Activated CD4-positive, alpha-beta T cell treated with anti-CD3 and anti-CD28 coated beads for 36 hours (primary cell): Measurements from ENCODE around the gene LPAR1. TPM values are rescaled to one million over a fixed set of nuclear protein-coding genes. Genes with fewer than 3 reads are reported as not detected.

Experiments
- ATAC-seq: fragments of 200-7000 bp; cut with Tn5 transposase; one replicate; pipeline ENCODE4 v1.10.0; 2021; ENCODE audit warnings: mild to moderate bottlenecking, moderate library complexity
- CTCF ChIA-PET: fragments of 350-600 bp; sonication (Branson Sonifier 250); formaldehyde crosslinking; loops from one replicate; lab custom pipeline; 2021; ENCODE audit warnings: antibody characterized with exemption; lab: Charles Lee
- POLR2A ChIA-PET: fragments of 350-600 bp; sonication (Branson Sonifier 250); formaldehyde crosslinking; loops from one replicate; lab custom pipeline; 2021; ENCODE audit warnings: antibody characterized with exemption, inconsistent platforms; lab: Charles Lee
- DNase-seq: peaks from one replicate; pipeline ENCODE4 v3.0.0-alpha.2; 2020
- H3K27ac Mint-ChIP-seq: one replicate; pipeline ENCODE4 v1.8.0; 2021; ENCODE audit warnings: mixed read lengths
- H3K27me3 Mint-ChIP-seq: one replicate; pipeline ENCODE4 v1.8.0; 2021; ENCODE audit warnings: mixed read lengths
- H3K36me3 Mint-ChIP-seq: one replicate; pipeline ENCODE4 v1.8.0; 2021; ENCODE audit warnings: low read depth, mixed read lengths
- H3K4me1 Mint-ChIP-seq: one replicate; pipeline ENCODE4 v1.8.0; 2021; ENCODE audit warnings: mixed read lengths
- H3K4me3 Mint-ChIP-seq: one replicate; pipeline ENCODE4 v1.8.0; 2021; ENCODE audit warnings: mild to moderate bottlenecking, moderate library complexity, mixed read lengths
- H3K9me3 Mint-ChIP-seq: one replicate; pipeline ENCODE4 v1.8.0; 2021; ENCODE audit warnings: low read depth, mixed read lengths
- intact Hi-C, 2 experiments: fragments of 100-400 bp; cut with DNase I in 1 of 2; cut with micrococcal nuclease in 1 of 2; formaldehyde crosslinking; loops; one replicate each; pipeline versions ENCODE4 v1.14.2 to v1.15.1; 2022 to 2024; cut with DNase I, micrococcal nuclease
- total RNA-seq, 2 experiments: library from RNA; stranded (reverse); gene quantifications; one replicate each; pipeline ENCODE4 v1.2.3, GENCODE V29; 2021

LPAR1 gene
- total RNA-seq, 2 experiments from 2014 or later: not detected

DNA sequence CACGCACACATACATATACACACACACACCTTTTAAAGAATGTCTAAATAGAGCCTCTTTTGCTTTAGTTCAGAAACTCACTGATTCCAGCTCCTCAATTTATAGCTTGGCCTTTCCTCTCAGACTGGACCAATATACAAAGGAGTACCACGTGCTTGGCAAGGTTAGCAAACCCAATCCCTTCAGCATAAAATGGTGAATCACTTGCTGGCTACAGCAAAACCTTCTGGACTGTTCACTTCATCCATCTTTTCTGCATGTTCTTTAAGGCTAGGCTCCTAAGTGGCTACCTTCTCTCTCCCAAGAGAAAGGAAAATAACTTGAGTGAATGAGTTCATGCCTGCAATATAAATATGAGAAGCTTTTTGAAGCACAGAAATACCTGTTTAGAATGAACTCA is 109.7 kb downstream of the LPAR1 start:
- Mint-ChIP-seq H3K9me3 (no peaks in the 10 kb centered on the region), H3K4me1 (no peaks in the 10 kb centered on the region), H3K27me3 (no peaks in the 10 kb centered on the region), H3K4me3 (no peak overlapping the region), H3K27ac (no peak overlapping the region), H3K36me3 (no peaks in the 10 kb centered on the region)
- ATAC-seq (no peak), DNase-seq (no peak)
- ChIA-PET POLR2A (no interaction called here), CTCF (no interaction called here)
- intact Hi-C loops: no loop called here

DNA sequence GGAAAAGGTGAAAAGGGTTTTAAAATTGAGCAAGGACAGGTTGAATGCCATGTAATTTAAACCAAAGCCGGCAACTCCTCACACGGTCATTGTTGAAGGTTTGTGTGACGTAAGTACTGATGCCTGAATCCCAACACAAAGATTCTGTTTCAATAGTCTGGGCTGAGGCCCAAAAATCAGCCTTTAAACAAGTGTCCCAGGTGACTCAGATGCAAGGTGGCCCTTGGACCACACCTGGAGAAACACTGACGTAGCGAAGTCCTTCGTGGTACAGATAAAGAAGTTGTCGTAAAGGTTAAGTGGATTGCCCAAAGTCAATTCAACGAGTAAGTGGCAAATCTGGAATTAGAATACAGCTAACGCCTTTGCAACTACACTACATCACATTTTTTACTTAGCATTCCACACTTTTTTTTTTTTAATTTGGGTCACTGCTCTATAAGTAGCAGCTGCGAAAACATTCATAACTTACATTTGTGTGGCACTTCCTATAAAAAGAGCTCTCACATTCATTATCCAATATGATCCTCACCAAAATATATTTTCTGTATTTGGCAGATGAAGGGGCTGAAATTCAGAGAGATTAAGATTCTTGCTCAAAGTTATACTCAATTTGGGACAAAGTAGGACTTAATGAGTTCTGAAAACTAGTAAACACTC is 111.3 kb downstream of the LPAR1 start:
- H3K27ac Mint-ChIP-seq: no peak overlapping the region
- ChIA-PET CTCF (no interaction called here), POLR2A (no interaction called here)
- ATAC-seq: no peak
- H3K27me3 Mint-ChIP-seq: no peaks in the 10 kb centered on the region
- no peaks in the 10 kb centered on the region for H3K9me3 Mint-ChIP-seq
- H3K36me3 Mint-ChIP-seq: no peaks in the 10 kb centered on the region
- no peaks in the 10 kb centered on the region for H3K4me1 Mint-ChIP-seq
- DNase-seq: no peak
- no peak overlapping the region for H3K4me3 Mint-ChIP-seq
- intact Hi-C loops: no loop called here

DNA sequence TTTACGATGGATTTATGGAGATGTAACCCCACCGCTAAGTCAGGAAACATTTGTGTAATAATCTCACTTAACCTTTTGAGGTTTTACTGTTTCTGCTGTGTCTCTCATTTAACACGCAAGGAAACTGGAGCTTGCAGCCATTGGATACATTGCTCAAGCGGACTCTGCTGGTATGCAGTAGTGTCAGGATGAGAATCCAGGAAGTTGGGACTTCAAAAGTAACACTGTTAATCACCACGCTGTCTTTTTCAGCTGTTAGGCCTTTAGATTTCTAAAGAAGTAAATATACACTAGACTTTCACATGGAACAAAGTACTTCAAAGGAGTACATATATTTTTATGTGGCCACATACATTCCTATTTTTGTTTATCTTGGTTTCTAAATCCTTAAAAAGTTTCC is 114.7 kb downstream of the LPAR1 start:
- ChIA-PET CTCF (interaction anchor here (0.6 kb wide), 1 partner anchor 92 kb away, joined by 3 read pairs; no protein-coding TSS in a partner anchor), POLR2A (no interaction called here)
- no peaks in the 10 kb centered on the region for H3K9me3 Mint-ChIP-seq
- H3K4me1 Mint-ChIP-seq: no peaks in the 10 kb centered on the region
- intact Hi-C loops: no loop called here
- H3K36me3 Mint-ChIP-seq: no peaks in the 10 kb centered on the region
- no peaks in the 10 kb centered on the region for H3K27me3 Mint-ChIP-seq
- ATAC-seq (no peak), DNase-seq (no peak)
- H3K27ac Mint-ChIP-seq: no peak overlapping the region
- no peak overlapping the region for H3K4me3 Mint-ChIP-seq

DNA sequence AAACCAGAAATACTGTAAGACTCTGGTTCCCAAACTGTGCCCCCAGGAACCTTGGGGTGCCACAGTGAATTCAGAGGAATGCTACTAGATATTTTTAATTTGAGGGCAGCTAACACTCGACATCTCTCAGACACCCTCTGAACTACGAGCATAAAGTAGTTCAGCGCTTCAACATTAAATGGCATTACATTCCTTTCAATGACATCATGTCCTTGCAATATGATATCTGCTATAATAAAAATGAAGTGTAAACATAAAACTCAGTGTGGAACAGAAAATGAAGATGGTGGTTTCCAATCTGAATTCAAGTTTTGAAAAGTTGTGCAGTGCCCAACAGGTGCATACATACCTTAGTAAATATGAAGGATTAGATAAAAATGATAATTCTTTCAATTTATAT is 116.1 kb downstream of the LPAR1 start:
- Mint-ChIP-seq H3K9me3 (no peaks in the 10 kb centered on the region), H3K4me1 (no peaks in the 10 kb centered on the region), H3K27ac (no peak overlapping the region), H3K27me3 (no peaks in the 10 kb centered on the region), H3K36me3 (no peaks in the 10 kb centered on the region), H3K4me3 (no peak overlapping the region)
- no peak for ATAC-seq
- ChIA-PET POLR2A (no interaction called here), CTCF (no interaction called here)
- intact Hi-C loops: no loop called here
- no peak for DNase-seq

DNA sequence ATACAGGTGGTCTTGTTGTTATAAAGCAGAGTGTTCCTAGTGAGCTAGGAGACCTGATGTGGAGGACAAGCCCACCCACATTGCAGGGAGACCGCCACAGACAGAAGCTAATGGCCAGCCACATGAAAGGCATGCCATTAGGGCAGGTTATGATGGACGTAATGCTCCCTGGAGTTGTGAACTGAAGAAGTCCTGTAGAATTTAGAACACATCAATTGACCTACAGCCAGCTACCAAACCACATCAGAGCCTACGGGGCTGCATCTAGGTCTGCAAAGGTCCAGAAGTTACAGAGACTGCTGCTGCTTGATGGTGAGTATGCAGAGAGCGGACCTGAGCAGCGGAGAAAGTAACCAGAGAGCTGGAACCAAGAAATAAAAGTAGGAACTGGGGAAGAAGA is 116.6 kb downstream of the LPAR1 start:
- no peaks in the 10 kb centered on the region for H3K4me1 Mint-ChIP-seq
- H3K36me3 Mint-ChIP-seq: no peaks in the 10 kb centered on the region
- no peaks in the 10 kb centered on the region for H3K27me3 Mint-ChIP-seq
- ATAC-seq (no peak), DNase-seq (no peak)
- intact Hi-C loops: no loop called here
- H3K4me3 Mint-ChIP-seq: no peak overlapping the region
- ChIA-PET POLR2A (no interaction called here), CTCF (no interaction called here)
- no peaks in the 10 kb centered on the region for H3K9me3 Mint-ChIP-seq
- no peak overlapping the region for H3K27ac Mint-ChIP-seq

DNA sequence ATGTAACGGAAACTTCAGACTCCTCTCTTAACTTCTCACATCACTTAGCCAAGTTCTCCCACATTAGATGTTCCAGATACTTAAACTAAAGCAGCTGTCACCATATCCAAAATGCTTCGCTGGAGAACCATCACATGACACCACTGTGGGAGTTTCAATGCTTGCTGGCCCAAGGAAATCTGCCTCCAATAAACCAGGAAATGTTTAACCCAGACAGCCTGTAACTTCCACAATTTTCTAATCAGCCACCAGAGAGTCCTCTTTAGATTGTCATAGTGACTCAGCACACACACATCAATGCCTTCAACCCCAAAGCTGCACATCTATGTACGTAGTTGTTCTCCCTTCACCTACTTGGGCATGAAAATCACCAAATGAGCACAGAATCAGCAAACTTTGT is 118.7 kb downstream of the LPAR1 start:
- ChIA-PET POLR2A (no interaction called here), CTCF (no interaction called here)
- H3K4me3 Mint-ChIP-seq: no peak overlapping the region
- no peaks in the 10 kb centered on the region for H3K27me3 Mint-ChIP-seq
- H3K36me3 Mint-ChIP-seq: no peaks in the 10 kb centered on the region
- ATAC-seq: no peak
- intact Hi-C loops: no loop called here
- no peak for DNase-seq
- no peaks in the 10 kb centered on the region for H3K9me3 Mint-ChIP-seq
- H3K4me1 Mint-ChIP-seq: no peaks in the 10 kb centered on the region
- no peak overlapping the region for H3K27ac Mint-ChIP-seq

DNA sequence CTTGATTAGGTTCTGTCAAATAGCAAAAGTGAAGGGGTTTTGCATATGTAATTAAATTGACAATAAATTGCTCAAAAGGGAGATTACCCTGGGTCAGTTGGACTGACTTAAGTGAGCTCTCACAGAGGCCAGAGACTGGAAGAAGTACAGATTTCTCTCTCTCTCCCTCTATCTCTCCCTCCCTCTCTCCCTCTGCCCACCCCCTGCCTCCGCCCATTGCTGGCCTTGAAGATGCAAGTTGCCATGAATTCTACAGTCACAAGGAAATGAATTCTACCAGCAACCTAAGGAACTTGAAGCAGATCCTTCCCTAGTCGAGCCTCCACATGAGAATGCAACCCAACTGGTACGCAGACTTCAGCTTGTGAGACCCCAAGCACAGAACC is 119.2 kb downstream of the LPAR1 start:
- Mint-ChIP-seq H3K27me3 (no peaks in the 10 kb centered on the region), H3K4me1 (no peaks in the 10 kb centered on the region), H3K9me3 (no peaks in the 10 kb centered on the region), H3K36me3 (no peaks in the 10 kb centered on the region), H3K4me3 (no peak overlapping the region), H3K27ac (no peak overlapping the region)
- ATAC-seq: no peak
- DNase-seq: no peak
- intact Hi-C loops: no loop called here
- CTCF ChIA-PET: no interaction called here
- POLR2A ChIA-PET: no interaction called here

DNA sequence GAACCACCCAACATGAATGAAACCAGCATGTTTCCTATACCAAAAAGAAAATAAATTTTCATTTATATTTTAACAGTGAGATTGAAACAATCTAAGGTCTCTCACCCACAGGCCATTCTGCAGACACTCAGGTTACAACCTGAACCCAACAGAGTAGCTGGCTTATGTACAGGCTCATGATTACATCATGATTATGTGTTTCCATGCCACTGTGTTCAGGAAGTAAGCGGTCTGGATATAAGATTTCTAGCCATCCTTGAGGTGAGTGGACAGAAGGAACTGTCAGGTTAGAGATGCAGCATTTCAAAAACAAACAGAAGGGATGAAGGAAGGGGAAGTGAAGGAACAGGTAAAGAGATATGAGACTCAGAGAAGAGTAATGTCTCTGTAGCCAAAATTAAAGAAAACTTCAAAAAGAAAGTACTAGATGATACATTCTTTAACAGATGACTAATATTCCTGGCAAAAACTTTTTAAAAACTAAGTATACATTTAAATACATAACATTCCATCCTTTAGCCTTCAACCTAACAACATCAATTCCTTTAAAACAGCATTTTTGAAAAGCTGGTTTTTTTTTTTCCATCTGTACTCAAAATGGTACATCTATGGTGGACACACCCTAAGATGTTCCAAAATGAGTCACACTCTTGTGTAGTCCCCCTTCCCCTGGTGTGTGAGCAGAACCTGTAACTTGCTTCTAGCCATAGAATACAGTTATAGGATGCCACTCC is 119.8 kb downstream of the LPAR1 start:
- intact Hi-C loops: no loop called here
- H3K27ac Mint-ChIP-seq: no peak overlapping the region
- peaks cover 2% of the 10 kb centered on the region for H3K9me3 Mint-ChIP-seq
- H3K4me1 Mint-ChIP-seq: no peaks in the 10 kb centered on the region
- ChIA-PET POLR2A (no interaction called here), CTCF (no interaction called here)
- H3K4me3 Mint-ChIP-seq: no peak overlapping the region
- ATAC-seq (no peak), DNase-seq (no peak)
- no peaks in the 10 kb centered on the region for H3K36me3 Mint-ChIP-seq
- H3K27me3 Mint-ChIP-seq: no peaks in the 10 kb centered on the region

DNA sequence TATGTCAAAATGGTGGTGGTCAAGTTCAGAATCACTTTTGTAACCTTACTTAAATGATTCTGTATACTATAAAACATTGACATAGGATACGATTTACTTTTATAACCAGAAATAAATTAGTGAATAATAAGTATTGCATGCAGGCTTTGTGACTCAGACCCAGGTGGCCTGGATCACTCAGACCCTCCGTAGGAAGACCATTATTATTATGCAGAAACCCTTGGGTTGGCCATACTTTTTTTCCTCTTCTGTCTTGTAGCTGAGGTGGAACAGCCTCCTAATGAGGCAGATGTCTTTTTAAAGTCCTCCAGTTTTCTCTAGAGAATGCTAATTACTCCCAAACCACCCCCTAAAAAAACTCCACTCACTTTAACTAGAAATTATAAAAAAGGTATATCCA is 121.9 kb downstream of the LPAR1 start:
- Mint-ChIP-seq H3K36me3 (no peaks in the 10 kb centered on the region), H3K4me1 (no peaks in the 10 kb centered on the region), H3K4me3 (no peak overlapping the region), H3K27me3 (no peaks in the 10 kb centered on the region), H3K27ac (no peak overlapping the region), H3K9me3 (peaks cover 3% of the 10 kb centered on the region)
- intact Hi-C loops: no loop called here
- POLR2A ChIA-PET: no interaction called here
- no peak for ATAC-seq
- DNase-seq: no peak
- CTCF ChIA-PET: no interaction called here

DNA sequence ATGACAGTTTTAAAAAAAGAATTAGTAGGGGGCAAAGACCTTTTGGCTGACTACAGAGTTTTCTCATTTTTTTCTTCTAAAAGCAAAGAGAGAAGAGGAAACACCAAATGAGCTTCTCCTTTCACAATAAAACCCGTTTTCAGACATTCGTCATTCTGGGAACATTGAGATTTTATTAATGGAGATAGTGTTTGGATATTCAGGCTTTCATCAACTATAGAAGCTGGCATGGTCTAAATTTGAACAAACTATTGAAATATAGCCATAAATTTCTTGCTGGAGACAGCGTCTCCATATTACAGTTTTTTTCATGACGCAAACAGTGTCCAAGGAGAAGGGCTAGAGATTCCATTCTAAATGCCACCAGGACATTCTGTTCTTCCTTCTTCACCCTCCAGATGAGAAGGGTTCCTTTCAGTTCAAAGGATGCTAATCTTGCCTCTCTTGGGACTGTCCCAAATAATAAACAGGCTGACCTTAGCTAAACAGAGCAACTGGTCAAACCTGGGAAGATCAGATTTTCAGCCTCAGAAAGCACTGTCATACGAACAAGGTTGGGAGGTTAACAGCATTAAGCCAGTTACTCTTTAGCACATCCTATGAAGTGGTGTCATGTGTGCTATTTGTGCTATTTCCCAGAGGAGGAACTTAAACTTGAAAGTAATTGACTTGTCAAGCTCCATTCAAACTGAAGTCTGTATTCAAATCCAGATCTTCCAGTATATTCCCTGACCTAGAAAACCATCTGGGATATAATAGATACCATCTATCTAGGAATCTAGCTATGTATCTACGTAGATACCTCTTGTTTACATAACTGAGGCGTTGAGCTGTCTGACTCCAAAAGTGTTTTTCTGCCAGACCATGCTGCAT is 125.6 kb downstream of the LPAR1 start:
- ATAC-seq: no peak

DNA sequence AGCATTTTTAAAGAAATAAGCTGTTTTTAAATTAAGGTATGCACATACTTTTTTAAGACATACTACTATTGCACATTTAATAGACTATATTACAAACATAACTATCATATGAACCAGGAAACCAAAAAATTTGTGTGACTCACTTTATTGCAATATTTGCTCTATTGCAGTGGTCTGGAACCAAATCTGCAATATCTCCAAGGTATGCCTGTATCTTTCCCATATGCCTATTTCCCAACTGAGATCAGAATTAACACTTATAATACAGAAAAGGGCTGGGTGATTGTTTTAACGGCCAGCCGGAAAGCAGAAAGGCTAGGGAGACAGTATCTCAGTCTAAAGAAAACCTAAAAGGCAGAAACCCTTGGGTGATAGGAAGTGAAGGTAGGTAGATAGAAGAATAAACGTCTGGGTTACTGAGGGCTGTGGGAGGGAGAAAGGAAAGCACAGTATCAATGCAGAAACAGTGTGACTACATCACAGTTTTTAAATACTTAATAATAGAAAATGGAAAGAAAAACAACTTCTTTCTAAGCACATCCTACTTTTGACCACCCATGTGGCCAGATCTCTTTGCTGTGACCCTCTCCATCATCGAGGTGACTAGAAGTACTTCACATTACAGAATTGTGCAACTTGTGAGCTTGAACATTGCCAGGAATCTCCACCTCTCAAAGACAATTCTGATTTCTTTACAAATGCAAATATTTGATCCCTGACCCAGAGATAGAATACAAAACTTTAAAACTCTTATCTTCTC is 126.4 kb downstream of the LPAR1 start:
- no peak overlapping the region for H3K27ac Mint-ChIP-seq
- intact Hi-C loops: no loop called here
- ATAC-seq (no peak), DNase-seq (no peak)
- H3K27me3 Mint-ChIP-seq: no peaks in the 10 kb centered on the region
- POLR2A ChIA-PET: no interaction called here
- no peaks in the 10 kb centered on the region for H3K36me3 Mint-ChIP-seq
- peaks cover 10% of the 10 kb centered on the region for H3K9me3 Mint-ChIP-seq
- no peaks in the 10 kb centered on the region for H3K4me1 Mint-ChIP-seq
- H3K4me3 Mint-ChIP-seq: no peak overlapping the region
- CTCF ChIA-PET: no interaction called here

More for the DNA sequence above, 125.6 kb downstream of the LPAR1 start:
- no peak for DNase-seq
- intact Hi-C loops: no loop called here
- POLR2A ChIA-PET: no interaction called here
- no peaks in the 10 kb centered on the region for H3K27me3 Mint-ChIP-seq
- no peak overlapping the region for H3K4me3 Mint-ChIP-seq
- H3K36me3 Mint-ChIP-seq: no peaks in the 10 kb centered on the region
- no peaks in the 10 kb centered on the region for H3K4me1 Mint-ChIP-seq
- H3K9me3 Mint-ChIP-seq: peaks cover 10% of the 10 kb centered on the region
- CTCF ChIA-PET: no interaction called here
- no peak overlapping the region for H3K27ac Mint-ChIP-seq
